Kidney tubule cell (primary cell): ENCODE data around the gene MPPED2.

Experiments used
- DNase-seq: peaks from one replicate; pipeline ENCODE4 v3.0.0-alpha.2; 2018; ENCODE audit warnings: low spot score

Gene MPPED2

GRCh38 chr11:30487200-30487898, 98.8 kb downstream of the MPPED2 start:
- DNase-seq = peak; percentile 52

- DNase-seq = no peak
Measured at GRCh38 chr11:30485756-30486155, 100.4 kb downstream of the MPPED2 start.

- DNase-seq = no peak
Measured at GRCh38 chr11:30485222-30485621, 100.9 kb downstream of the MPPED2 start.

GRCh38 chr11:30483056-30483455, 103.1 kb downstream of the MPPED2 start:
- no peak for DNase-seq

- no peak for DNase-seq
Measured at GRCh38 chr11:30481796-30482195, 104.4 kb downstream of the MPPED2 start.

- DNase-seq = no peak
Measured at GRCh38 chr11:30481330-30481729, 104.8 kb downstream of the MPPED2 start.

GRCh38 chr11:30479899-30480298, 106.3 kb downstream of the MPPED2 start:
- DNase-seq = no peak

GRCh38 chr11:30478923-30479322, 107.2 kb downstream of the MPPED2 start:
- DNase-seq = no peak

- DNase-seq = no peak
Measured at GRCh38 chr11:30477061-30477460, 109.1 kb downstream of the MPPED2 start.

GRCh38 chr11:30474151-30474954, 111.8 kb downstream of the MPPED2 start:
- DNase-seq = no peak

GRCh38 chr11:30471244-30471643, 114.9 kb downstream of the MPPED2 start:
- DNase-seq = no peak

- no peak for DNase-seq
Measured at GRCh38 chr11:30468881-30469280, 117.3 kb downstream of the MPPED2 start.

GRCh38 chr11:30467176-30467575, 119.0 kb downstream of the MPPED2 start:
- no peak for DNase-seq

- DNase-seq = no peak
Measured at GRCh38 chr11:30465623-30466022, 120.5 kb downstream of the MPPED2 start.

- peak; percentile 4 for DNase-seq
Measured at GRCh38 chr11:30465192-30465591, 121.0 kb downstream of the MPPED2 start.

GRCh38 chr11:30463266-30463665, 122.9 kb downstream of the MPPED2 start:
- no peak for DNase-seq

- no peak for DNase-seq
Measured at GRCh38 chr11:30462421-30462820, 123.7 kb downstream of the MPPED2 start.

GRCh38 chr11:30459821-30460220, 126.3 kb downstream of the MPPED2 start:
- DNase-seq = no peak

- no peak for DNase-seq
Measured at GRCh38 chr11:30459306-30459705, 126.8 kb downstream of the MPPED2 start.

GRCh38 chr11:30458541-30458940, 127.6 kb downstream of the MPPED2 start:
- DNase-seq = no peak

- no peak for DNase-seq
Measured at GRCh38 chr11:30457087-30457486, 129.1 kb downstream of the MPPED2 start.

- DNase-seq = no peak
Measured at GRCh38 chr11:30455025-30455424, 131.1 kb downstream of the MPPED2 start.

- no peak for DNase-seq
Measured at GRCh38 chr11:30454541-30454940, 131.6 kb downstream of the MPPED2 start.

GRCh38 chr11:30454111-30454510, 132.0 kb downstream of the MPPED2 start:
- DNase-seq = no peak
